Esophagus muscularis mucosa (tissue), 3 donors: Measurements from ENCODE around the gene RETSAT.

Experiments
- CTCF ChIP-seq, 3 experiments: fragments of 200-600 bp in 2 of 3; fragments of 450-650 bp in 1 of 3; sonication (generic) in 2 of 3; IDR thresholded peaks; one replicate each; pipeline ENCODE4 v1.5.1; 2017 to 2019; ENCODE audit warnings: antibody characterized with exemption in 3 of 3, mild to moderate bottlenecking in 2 of 3, moderate library complexity in 1 of 3
- POLR2A ChIP-seq: fragments of 450-650 bp; IDR thresholded peaks from one replicate; pipeline ENCODE4 v1.6.1; 2017; ENCODE audit warnings: antibody characterized with exemption, moderate library complexity, mild to moderate bottlenecking, low read depth

DNA sequence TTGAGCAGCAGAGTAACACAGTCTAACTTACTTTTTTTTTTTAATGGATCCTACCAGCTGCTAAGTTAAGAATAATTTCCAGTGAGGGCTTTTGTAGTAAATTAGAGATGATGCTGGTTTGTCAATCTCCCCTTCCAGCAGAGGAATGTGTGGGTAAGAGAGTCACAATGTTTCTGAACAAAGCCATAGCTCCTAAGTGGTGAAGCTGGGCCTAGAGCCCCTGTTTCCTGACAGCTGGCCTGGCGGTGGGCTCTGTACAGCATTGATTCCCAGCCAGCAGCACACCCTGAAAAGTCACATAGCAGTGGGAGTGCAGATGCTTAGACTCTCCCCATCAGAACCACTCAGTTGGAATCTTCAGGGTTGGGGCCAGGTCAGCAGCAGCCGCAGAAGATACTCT lies 31.4 kb upstream of the RETSAT start:
- TF ChIP-seq CTCF (IDR thresholded peaks at IDR 0.05) = no peak
- no peak for TF ChIP-seq POLR2A
